T1000 (cell line): ENCODE measurements around the gene PCDH9.

Experiments used
- DNase-seq: peaks from one replicate; lab custom pipeline; 2025; ENCODE audit warnings: mixed read lengths; lab: John Stamatoyannopoulos, UW

Gene PCDH9

DNA sequence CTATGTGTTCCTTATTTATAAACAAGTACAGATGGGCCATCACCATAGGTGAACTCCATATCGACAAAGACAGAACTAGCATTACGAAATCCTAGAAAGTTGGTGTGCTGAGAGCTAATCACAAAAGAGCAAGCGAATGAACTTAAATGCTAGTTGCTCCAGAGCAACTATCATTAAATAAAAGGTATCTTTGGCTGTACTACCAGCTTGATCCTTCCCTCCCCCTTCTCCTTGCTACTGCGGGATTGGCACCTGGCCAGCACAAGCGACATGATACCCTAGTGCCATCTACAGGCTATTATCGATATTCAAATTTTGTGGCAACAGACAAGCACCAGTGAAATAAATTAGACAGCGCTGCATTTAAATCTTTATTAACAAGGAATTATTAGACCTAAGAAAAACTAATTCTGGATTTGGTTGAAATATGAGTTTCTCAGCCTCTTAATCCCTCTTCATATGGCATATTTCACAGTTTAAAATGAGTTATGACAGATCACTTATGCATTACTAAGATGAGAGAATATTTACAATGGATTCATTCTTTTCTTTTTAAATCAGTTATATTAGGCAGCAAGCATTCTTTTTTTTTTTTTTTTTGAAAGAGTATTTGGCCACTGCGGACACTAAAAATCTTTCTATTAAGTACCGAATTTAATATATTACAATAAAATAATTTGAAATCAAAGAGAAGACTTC lies 5.8 kb downstream of the PCDH9 start:
- no peak for DNase-seq

DNA sequence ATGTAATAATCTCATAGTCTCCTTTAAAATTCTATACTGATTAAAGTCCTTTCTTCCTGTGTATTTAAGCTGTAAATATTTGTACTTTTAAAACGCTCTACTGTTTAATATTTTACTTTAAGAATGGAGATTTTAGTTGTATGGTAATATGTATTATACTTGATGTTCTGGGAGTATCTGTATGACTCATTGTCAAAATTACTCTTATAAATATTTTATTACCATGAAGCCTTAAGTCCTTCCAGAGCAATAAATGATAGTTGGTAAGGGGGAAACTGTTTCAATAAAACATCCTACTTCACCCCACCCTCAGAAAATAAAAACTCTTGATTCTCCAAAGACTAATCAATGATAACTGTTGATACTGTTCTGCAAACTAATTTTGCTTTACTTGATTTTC lies 6.4 kb downstream of the PCDH9 start:
- no peak for DNase-seq

DNA sequence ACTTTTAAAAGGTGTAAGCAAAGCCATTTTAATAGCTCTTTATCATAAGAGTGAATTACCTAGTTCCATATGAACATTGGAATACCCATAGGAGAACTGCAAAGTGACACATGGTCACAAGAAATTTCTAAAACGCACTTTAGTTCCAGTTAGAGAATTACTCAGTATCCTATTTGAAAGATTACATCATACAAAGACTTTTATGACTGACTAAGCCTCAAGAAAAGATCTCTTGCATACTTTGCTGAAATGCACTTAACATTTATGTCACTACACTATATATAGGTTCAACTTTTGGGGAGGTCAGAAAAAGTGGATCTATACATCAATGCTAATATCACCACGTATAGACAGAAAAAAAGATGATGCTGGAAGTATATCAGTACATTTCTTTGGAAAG lies 7.1 kb downstream of the PCDH9 start:
- no peak for DNase-seq

DNA sequence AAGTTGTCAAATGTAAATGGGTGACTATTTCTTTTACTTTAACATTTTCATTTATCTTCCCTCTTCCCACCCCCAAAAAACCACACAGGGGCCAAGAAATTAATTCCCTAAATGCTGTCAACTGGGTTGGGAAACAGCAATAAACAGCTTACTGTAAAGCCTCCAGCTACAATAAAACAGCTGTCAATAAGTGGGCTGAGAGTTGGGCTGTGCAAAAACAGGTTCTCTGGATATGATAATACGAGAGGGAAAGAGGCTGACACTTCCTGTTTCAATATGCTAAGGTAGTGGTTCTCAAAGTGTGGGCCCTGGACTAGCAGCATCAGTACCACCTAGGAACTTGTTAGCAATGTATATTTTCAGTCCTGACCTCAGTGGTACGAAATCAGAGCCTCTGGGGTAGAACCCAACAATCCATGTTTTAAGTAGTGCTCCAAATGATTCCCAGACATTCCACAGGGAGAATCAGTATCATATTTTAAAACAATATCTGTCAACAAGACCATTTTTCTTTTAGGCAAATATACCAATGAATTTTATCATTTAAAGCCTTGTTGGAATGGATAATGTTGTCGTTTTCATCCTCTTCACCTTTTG lies 8.4 kb downstream of the PCDH9 start:
- DNase-seq = no peak

DNA sequence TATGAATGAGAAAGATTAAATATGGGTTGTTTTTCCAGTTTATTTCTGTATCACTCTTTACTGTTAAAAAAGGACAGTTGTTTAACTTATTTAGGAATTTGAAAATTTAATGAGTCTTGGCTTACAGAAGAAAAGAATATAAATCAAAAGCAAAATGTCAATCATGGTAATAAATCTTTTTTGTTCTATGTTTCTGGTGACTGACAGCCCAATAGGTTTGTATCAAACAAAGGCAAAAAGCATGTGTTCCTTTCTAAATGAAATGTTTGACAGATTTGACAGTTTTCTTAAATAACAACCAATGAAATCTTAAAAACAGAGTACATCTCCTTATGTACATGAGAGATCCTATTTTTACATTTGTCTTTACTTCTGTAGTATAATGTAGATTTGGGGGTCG lies 11.0 kb downstream of the PCDH9 start:
- no peak for DNase-seq

DNA sequence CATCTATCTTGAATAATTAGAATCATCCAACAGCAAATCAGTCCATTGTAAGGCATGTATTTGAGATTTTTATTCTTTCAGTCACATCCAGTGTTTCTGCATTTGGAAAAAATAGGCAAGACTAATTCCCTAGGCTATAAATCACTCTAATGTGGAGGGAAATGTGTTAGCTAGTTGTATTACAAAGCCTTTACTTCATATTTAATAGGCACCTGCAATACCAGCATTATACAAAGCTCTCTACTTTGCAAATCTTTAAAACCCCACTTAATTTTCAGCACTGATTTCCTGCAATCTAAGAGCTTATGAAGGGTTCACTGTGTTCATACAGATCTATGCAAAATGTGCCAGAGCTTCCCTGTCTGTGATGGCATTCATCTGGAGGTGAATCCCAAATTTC lies 12.3 kb downstream of the PCDH9 start:
- DNase-seq = no peak

DNA sequence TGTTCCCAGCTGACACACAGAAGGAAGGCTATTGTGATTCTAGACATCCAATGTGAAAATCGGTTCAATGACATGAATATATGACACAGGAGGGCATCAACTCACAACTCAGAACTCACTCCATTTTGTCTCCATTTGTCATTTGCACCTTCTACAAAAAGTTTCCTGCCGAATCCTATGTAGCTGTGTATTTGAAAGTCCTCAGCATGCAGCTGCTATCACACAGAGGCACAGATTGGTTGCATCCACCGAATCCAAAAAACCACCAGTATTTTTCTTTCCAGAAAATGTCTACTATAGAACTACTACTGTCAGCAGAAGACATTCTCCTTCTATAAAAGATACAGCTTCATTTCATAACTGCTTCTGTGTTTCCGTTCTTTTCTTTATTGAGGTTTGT lies 13.3 kb downstream of the PCDH9 start:
- DNase-seq = no peak

DNA sequence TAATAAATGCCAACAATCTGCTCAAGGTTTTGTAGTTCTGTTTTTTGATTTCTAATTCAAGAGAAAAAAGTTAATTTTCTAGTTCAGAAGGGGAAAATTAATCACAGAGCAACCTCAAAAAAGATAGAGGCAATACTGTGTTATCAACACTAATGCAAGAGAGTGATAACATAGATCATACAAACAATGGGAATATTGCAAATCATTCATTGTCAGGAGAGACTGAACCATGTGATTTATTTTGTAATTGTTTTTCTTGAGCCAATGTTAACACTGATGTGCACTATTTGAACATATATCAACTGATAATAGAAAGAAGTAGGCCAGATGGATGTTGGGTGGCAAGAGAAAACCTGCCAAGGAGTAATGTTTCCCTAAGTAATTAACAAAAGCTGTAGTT lies 19.9 kb downstream of the PCDH9 start:
- DNase-seq = no peak

DNA sequence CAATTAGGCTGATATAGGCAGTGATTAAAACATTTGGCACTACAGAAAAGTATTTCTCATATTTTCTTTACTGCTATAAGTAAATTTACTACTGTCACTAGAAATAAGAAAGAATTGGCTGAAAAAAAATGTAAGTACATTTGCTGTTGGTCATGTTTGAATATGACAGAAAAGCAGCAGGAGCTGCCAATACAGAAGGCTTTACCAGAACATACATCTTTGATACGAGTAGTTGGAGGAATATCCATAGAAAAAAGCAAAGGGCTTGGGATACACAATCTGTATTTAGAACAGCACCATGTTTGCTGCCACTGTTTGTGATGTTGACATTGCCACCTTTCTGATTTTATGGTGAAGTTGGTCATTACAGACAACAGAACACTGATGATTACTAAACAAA lies 21.6 kb downstream of the PCDH9 start:
- DNase-seq = no peak

DNA sequence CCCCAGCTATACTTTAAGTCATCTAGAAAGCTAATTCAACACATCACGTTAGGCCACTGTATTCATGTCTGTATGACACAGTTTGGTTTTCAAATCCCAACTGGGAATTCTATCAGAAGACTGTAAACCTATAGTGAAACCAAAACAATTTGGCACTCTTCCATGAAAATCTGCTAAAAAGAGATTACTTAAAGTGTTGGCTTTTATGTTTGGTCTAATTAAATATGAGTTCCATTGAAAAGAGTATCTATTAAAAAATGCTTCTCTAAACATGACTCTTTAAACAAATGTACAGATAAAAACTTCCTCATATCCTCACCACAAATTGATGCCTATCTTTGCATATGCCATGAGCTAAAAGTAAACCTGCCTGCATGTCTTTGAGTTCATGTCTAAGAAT lies 25.4 kb downstream of the PCDH9 start:
- DNase-seq = no peak

DNA sequence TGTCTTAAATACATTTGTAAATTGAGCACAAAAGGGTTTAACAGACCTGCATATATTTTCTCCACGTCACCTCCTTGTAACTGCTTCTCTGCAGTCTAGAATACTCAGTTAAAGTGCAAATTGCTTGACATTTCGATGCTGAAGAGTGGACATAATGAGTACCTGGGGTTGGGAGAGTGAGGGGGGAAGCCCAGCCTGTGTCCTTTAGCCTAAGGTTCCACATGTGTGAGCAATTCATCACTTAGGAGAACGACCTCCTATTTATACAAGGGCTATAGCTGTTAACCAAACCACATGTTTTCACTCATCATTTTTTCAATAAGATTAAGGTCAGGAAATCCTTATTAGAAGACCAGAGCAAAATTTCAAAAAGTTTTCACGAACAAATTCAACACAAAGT lies 29.5 kb downstream of the PCDH9 start:
- no peak for DNase-seq

DNA sequence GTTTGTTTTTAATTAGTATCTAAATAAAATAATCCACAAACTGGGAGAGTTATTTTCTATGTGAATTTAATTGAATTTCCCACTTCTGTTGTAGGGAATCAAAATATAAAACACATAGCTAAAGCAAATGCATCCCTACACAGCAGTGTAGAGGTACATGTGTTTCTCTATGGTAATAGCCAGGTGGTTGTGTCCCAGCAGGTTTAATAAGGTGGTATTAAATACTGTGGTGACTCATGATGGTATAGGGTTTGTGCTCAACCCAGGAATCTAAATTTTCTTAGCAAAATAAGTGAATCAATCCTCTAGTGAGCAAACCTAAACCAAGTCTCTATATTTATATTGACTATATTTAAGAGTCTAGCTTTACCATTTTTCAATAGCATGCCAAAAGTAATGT lies 30.0 kb downstream of the PCDH9 start:
- no peak for DNase-seq

DNA sequence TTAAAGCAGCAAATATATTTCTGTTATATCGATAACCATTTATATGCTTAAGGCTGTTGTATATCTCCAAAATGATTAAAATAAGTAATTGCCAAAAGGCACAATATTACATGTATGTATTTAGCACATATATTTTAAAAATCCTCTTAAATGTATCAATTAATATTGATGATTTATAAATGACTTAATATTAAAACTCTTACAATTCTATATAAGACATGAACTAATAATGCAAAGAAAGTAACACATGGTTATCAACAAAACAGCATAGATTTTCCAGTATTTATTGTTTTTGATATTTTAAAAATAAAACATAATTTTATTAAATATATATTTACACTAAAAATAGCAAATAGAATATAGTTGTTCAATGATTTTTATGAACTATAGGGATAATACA lies 32.4 kb downstream of the PCDH9 start:
- DNase-seq = no peak

DNA sequence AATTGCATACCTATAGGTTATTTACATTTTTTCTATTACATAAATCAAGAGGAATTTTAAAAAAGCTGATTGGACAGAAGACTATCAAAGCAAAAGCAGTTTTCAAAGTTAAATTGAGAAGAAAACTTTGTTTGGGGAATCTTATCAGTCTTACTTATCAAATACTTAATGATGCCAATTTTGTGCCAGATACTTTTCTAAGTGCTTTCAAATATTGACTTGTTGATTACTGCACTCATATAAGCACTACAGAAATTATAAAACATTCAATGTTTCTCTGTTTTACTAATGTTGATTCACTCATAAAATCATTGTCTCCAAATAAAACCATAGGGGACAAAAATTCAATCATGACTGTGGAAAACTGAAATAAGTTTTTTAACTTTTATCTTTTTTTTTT lies 36.2 kb downstream of the PCDH9 start:
- no peak for DNase-seq

DNA sequence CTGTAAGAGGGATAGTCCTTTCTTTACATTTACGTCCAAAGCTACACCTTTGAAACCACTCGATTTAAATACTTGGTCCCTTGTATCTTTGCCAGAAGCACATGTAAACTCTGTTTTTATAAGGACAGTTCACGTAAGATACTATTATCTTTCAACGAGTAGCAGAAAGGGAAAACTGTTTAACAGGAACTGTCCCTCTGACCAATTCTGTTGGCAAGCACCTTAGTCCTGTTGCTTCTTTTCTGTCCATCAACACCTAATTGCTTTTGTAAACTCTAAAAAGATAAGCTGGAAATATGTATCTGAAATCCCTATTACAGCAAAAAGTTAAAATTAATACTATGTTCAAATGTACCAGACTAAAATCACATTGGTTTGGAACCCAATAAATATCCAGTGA lies 37.4 kb downstream of the PCDH9 start:
- no peak for DNase-seq

DNA sequence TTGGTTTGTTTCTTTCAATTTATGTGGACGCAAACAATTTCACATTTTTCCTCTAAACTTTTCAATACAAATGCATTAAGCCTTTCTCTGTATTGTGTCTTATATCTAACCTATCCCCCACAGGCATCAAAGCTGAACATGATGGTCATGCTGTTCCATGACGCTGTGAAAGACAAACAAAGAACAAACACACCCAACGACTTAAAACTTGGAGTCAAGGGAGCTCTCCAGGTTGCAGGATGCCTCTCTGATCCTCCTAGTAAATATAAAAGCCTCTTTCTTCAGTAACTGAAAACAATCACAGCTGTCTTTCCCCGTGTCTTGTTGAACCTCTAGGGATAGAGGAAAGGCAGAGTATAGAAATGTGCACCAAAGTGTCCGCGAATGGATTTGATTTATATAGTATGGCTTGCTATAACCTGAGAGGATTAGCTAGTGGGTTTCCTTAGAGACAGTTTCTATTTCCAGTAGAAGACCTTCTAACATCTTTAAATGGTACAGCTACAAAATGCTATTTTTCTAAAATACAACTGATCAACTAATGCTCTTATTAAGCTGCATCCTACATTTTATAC lies 43.1 kb downstream of the PCDH9 start:
- DNase-seq = no peak

DNA sequence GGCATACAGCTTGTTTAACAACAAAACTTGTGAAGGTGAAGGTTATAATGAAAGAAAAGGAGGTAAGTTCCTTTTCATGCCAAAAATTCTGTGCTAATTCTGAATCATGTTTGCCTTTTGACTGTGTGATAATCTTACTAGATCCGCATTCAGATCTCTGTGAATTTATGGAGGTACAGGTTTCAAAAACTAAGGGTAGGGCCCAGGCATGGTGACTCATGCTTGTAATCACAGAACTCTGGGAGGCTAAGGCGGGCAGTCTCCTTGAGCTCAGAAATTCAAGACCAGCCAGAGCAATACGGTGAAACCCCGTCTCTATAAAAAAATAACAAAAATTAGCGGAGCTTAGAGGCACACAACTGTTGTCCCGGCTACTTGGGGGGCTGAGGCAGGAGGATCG lies 45.9 kb downstream of the PCDH9 start:
- no peak for DNase-seq

DNA sequence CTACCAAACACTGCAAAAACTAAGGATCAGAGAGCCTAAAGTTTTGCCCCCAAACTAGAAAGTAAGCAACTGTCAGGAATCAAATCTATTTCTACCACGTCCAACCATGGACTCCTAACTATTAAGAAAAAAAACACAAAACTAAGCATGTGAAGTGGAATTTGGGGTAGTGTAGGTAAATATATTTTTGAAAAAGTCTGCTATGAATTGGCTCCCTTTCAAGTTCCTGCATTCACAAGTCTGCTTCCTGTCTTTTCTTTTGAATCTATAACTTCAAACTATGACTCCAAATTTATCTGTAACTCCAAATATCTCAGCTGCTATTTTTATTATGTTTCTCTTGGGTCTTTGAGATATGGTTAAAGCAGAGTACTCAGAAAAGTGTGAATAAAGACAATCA lies 47.0 kb downstream of the PCDH9 start:
- DNase-seq = no peak

DNA sequence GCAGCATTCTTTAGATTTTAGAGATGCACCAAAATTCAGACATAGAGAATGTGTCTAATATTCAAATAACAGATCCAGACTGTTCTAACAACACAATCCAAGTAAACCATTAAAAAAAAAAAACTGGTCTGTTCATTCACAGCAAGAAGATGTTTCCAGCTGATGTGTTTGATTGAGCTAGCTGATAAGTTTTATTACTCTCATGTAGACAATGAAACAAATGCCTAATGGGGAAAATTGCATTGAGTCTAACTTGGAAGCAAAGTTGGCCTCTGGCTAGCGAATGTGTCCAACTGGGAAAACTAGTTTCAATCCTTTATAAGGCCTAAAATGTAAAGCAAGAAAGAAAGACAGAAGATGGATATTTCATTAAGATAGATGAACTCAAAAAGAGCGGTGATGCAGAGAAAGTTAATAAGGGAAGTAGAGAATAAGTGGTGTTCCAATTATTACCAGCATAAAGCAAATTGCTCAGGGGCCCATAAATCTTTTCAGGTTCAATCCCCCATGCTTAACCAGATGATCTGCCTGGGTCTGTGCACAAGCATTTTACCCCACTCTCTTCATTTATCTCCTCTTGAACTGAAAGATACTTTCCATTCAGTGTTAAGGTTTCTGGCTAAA lies 54.2 kb downstream of the PCDH9 start:
- no peak for DNase-seq

DNA sequence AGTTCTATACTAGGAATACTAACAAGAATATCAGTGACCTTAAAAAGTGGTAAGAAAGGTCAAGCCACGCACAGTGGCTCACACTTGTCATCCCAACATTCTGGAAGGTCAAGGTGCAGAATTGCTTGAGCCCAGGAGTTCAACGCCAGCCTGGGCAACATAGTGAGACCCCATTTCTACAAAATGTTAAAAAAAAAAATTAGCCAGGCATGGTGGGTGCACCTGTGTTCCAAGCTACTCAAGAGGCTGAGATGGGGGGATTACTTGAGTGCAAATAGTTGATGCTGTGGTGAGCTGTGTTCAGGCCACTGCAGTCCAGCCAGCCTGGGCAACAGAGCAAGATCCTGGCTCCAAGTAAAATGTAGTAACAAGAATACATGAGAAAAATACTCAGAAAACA lies 61.8 kb downstream of the PCDH9 start:
- DNase-seq = no peak

DNA sequence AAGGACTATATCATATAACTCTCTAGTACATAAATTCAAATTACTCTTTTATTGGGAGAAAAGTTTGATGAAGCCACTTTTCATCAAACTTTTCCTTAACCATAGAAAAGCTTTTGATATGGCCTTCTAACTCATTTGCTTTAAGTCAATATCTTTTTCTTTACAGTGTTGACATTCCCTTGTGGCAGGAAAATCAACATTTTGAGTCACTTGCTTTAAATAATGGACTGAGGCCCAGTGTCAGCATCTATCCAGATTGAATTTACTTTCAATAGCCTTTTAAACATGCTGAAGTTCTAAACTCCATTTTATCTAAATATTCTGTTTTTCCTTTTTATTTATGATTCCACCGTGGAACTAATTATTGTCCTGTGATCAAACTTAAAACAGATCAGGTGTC lies 62.7 kb downstream of the PCDH9 start:
- DNase-seq = no peak

DNA sequence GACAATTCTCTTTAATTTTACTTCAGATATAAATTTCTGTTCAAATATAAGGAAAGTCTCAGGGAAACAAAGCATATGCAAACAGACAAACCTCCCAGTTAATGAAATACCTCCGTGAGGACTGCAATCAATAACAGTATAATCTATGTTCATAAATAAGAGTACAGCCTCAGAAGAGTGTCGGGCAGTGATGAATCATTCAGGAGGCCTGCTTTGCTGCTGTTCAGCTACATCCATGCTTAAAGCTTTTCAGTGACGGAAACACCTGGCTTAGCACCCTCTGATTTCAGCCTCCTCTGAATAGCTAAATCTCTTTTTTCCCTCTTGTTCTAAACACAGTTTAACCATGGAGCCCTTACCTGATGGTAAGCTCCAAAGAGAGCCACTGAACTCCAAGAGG lies 69.0 kb downstream of the PCDH9 start:
- DNase-seq = no peak

DNA sequence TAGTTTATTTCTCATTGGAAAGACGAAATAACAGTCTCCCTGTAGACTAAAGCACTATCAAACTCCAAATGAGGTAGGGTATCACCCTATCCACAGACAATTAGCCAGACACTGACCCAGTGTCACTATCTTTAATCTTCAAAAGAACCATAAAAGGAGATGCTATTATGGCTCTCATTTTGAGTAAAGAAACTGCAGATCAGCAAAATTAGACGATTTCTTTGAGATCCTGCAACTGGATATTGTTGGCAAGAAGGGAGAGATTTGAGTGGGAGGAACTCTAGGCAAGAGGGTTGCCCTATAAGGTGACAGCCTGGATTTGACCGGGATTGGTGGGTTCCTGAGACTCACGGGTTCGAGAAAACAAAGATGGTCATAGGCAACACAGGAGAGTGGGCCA lies 71.2 kb downstream of the PCDH9 start:
- DNase-seq = no peak

DNA sequence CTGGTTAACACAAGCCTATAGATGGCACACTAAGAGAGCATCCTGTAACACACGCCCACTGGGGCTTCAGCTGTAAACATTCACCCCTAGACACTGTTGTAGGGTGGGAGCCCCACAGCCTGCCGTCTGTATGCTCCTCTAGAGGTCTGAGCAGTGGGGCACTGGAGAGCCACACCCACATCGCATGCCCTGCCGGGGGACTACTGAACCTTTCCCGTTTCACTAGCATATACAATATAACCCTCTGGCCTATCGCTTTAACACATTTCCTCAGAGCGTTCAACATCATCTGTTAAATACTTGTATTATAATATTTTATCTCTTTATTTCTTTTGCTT lies 73.4 kb downstream of the PCDH9 start:
- DNase-seq = no peak
